HG03108 (cell line): ENCODE data around the gene MCF2.
A peak's percentile ranks its signal among the peaks of the same experiment; 100 is the strongest.

Source experiments
- ATAC-seq: cut with Tn5 transposase; IDR thresholded peaks from one replicate; pipeline ENCODE4 v1.9.1; 2021; ENCODE audit warnings: moderate library complexity; ENCODE audit not compliant: unreplicated experiment

The MCF2 gene

DNA sequence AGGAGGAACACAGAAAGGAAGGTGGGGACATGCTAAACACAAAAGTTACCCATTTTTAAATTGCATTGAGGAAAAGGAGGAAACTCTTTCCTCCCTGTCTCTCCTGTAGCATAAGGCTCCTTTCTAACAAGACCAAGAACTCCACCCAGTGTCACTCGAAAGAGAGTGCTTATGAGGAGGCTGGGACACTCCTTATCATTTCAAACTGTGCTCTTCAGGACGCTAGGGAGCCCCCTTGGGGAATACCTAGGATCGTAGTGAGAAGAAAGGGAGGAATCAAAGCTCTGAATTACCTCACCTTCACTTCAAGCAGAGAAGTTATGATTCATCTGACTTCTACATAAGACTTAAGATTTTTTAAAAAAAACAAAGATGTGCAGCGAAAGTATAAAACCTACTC lies 111.9 kb downstream of the MCF2 start:
- ATAC-seq: no peak

DNA sequence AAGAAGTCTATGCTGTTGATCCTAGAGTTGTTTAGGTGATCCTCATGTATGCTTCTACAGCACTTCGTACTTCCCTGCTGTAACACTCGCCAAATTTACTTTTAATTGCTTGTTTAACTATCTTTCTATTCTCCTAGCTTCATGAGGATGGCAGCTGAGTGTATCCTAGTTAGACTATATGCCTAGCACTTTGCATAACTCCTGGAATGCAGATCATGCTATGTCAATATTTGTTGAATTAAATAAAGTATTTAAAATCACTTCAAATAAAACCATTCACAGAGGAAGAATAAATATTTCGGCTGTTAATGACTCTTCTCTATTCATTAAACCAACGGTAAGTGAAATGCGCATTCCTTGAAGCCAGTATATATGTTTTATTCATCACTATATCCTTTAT lies 122.4 kb downstream of the MCF2 start:
- no peak for ATAC-seq

DNA sequence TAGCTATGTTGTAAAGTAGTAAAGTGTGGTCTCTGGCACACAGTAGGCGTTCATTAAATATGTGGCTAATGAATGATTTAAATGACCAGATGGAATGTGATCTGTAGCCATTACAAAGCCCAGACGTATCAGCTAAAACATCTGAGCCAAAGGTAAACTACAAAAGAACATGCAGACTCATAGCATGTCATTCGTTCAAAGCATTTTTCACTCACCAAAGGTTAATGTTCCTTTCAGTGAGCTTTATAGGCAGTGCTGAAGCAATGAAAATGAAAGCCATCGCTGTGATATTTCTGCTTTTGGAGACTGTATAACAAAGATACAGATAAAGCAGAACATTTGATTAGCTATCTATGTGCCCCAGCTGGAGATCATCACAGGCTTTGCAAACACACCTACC lies 126.9 kb downstream of the MCF2 start:
- no peak for ATAC-seq

DNA sequence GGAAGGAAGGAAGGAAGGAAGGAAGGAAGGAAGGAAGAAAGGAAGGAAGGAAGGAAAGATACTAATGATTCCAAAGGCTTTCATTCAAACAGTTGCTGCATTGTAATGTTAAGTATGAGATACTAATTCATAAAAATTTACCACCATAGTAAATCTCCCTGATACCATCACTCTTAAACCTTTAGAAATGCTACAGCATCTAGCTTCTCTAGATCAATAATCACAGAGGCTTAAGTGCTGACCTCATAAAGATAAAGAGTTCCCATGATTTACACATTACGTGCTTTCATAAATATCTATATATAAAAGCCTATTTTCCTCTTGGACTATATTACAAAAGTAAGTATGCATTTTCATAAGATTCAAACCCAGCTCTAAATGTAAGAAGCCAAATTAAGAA lies 141.0 kb downstream of the MCF2 start:
- no peak for ATAC-seq

DNA sequence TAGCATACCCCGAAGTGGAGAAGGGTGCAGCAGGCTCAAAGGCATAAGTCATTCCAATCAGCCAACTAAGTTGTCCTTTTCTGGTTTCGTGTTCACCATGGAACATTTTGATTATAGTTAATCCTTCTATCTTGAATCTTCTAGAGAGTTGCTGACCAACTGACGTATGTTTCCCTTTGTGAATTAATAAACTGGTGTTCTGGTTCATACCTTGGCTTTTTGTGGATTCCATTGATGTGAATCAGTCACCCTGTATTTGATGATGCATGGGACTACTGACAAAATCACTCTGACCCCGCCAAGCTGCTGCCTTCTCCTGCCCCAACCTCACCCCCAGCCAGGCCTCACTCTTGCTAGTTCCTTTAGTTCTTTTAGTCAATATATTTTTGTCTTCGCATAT lies 144.7 kb downstream of the MCF2 start:
- ATAC-seq: no peak

DNA sequence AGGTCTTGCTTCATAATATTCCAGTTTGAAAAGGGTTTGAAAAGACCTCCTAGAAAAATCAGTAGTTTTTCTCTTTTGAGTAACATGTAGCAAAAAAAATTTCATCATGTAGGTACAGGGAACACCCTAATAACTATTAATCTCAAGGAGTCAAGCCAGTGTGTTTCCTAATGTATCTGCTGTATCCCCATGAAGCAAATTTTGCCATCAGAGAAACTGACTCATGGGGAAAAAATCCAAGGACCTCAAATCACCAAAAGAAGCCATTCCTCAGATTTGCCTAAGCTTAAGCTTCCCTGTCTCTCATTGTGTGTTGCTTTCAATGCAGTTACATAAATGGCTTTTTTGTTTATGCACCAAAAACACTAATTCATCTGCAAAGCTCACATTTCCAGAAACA lies 147.7 kb downstream of the MCF2 start:
- no peak for ATAC-seq

DNA sequence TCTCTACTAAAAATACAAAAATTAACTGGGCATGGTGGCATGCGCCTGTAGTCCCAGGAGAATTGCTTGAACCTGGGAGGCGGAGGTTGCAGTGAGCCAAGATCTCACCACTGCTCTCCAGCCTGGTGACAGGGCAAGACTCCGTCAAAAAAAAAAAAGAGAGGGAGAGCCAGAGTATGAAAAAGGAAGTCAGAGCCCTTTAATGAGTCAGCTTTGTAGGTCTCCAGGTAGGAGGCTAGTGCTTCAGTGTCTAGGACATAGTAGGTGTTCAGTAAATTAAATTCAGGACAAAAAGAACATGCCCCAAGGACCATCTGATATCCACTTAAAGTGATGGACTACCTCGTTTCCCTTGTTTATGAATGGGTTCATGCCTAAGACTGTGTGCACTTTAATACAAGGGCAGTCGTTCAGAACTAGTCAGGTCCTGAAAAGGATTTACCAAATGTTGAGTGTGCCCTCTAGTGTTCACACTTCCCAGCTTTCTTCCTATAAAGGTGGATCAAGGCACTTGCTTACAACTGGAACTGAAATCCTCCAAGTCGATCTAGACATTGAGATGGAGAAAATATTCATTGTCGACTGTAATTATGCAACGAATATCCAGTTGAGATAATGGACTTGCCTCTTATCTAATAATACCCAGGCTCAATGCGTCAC lies 148.5 kb downstream of the MCF2 start:
- peak; percentile 71 for ATAC-seq

DNA sequence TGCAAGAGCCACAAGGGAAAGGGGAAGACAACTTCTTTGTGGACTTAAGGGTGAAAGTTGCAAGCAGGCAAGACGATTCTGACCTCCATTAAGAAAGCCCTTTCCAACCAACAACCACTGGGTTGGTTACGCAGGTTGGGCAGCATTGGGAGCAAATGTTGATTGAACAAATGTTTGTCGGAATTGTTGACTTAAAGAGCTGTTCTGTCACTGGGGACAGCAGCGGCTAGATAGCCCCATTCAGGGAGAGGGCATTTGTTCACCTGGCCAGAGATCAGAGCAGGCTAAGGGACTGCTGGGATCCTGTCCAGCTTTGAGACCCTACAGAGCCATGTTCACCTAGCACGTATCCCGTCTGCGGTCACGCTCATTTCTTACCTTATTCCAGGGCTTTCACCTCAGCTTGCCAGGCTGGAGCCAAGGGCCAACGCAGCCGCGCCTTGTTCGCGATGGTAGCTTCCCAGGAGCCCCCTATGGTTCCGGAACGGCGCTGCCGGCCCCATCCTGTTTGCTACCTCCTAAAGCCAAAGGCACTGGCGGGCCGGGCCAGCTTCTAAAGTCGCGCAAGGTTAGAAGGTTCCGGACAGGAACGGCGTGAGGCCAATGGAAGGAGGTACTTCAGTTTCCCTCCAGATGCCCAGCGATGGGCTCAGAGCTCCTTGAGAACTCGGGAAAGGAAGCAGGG lies 152.8 kb downstream of the MCF2 start:
- no peak for ATAC-seq

DNA sequence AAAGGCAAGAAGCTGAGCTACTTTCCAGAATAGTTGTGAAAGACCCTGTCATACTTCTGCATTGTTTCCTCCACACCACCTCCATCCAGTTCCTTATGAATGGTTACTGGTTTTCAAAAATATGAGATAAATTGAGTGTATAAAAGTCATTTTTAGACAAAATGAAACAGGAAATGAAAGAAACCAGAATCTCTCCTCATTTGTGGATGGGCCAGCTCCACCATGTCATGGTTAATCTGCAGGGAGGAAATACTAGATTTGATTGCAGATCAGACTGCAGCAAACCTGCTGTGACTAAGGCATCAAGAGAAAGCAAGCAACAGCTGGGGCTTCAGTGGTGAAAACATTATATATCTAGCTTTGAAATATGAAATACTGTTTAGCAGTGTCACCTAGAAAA lies 153.6 kb downstream of the MCF2 start:
- no peak for ATAC-seq

DNA sequence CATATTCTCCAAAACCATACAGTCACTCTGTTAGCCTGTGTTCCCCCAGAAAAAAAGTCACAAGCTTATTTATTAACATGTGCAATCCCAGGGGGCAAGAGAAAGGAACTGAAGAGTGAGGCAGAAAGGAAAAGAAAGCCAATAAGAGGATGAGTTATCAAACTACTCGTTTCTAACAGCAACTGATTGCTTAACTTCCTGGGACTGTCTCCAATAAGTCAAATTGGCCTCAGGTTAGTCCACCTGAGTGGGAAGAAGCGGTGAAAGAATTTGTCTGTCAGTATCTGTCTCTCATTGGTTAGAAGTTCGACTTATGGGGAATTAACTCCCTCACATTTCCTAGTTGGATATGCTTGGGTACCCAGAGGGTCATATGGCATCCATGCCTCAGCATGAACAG lies 163.4 kb downstream of the MCF2 start:
- no peak for ATAC-seq

DNA sequence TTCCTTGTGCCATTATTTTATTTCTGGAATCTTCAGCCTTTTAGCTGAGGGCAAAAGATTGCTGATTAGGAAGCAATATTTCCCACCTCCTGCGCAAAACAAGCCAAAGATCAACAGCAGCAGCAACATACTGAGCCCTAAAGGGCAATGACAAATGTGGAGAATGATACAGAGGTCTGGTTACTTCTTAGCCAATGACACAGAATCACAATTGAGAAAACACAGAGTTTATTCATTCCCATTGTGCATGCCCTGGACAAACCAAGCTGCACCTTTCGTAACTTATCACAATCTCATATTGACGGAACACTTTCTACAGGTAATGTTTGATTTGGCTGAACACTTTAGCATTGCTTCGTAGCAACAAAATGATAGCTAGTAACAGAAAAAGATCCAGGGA lies 164.0 kb downstream of the MCF2 start:
- ATAC-seq: no peak

DNA sequence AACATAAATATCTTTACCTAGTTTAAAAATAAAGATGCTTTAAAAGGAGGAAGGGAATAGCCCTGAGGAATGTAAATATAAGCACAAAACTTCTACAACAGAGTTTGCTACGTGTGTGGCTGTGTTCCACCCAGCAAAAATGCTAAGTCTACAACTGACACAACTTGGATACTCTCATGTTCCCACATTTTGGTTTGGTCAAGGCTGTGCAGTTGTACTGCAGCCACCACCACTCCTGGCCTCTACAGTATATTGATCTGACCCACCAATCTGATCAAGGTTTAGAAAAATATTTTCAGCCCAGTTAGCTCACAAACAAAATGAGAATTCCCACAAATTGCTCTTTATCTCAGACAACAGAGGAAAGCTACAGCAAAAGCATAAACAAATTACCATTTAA lies 165.3 kb downstream of the MCF2 start:
- no peak for ATAC-seq

DNA sequence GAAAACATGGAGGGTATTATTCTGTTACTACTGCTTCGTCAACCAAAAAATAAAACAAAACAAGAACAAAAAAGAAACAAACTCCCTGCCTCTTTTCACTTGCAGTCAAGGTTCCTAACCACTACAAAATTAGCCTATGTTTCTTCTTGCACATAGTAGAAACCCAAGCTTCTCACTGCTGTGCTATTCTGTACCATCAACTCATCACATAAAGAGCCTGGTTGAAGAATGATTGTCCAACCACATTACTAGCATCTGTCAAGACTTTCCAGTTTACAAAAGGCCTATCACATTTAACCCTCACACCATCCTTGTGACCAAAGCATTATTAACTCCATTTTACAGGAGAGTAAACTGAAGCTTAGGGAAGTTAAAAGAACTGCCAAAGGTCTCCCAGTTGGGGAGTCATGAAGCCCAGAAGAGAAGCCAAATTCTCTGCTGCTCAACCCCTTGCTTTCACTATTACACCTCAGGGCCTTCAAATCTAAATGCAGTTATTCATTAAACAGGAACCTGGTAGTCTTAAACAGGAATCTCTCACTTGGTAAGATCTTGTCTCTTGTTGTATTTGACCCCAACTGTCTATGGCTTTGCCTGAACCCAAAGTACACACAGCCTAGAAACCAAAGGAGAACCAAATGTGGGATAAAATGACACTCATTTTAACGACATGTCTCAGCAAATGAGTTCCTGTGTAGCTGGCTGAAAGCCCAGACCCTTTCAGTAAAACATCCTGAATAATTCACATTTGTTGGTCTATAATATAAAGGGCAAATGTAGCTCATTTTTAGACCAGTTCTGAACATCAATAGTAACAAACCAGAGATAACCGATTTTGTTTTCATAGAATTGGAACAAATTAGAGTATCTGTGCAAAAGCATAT lies 168.8 kb downstream of the MCF2 start:
- peak; percentile 94 for ATAC-seq

DNA sequence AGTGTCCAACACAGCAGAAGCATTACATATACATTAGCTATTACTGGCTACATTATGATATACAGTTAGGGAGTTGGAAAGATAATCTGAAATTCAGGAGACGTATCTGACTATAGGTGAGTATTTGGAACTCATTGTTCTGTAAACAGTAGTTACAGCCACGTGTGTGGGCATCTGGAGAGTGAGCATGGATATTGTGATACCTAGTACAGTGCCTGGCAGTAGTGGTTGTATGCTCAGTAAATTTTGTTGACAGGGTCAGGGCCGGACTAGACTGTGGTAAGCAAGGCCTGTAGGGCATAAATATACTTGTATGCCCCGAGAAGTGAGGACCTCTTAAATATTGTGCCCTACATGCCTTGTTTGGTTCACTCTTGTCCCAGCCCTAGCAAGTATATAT lies 174.5 kb downstream of the MCF2 start:
- no peak for ATAC-seq

DNA sequence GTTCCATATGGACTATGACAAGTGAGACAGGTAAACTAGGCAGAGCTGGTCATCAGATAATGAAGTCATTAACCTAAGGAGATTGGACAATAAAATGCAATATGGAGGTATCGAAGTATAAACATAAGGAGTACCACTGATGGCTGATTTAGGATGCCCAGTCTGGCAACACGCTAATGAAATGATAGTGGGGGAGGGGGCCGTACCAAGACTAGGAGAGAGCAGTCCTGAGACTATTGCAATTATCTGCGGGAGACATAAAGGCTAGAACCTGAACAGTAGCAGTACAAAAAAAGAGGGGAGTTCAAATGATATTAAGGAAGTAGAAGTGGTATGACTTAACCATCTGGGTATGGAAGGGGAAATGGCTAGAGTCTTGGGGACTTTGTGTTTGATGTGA lies 175.1 kb downstream of the MCF2 start:
- no peak for ATAC-seq
